Dedifferentiated amniotic fluid mesenchymal stem cell (primary cell): Measurements from ENCODE around the gene ALPP.
"Not testable (repeated sequence)": the region's sequence is repeated elsewhere in the genome, so short reads cannot be mapped to it uniquely, and the experiment has no call there.

Experiments
- DNase-seq: peaks from one replicate; pipeline ENCODE4 v3.0.0-alpha.2; 2016; ENCODE audit errors: extremely low spot score

The ALPP gene

GRCh38 chr2:232406556-232407310 lies 28.2 kb downstream of the ALPP start, which contains the start of gene ALPG:
Gene ALPG (plus strand): TSS chr2:232406844. CDS start chr2:232406895, 51 bp downstream.
- no peak for DNase-seq

GRCh38 chr2:232407428-232408150 lies 29.0 kb downstream of the ALPP start:
- DNase-seq = not testable (repeated sequence)

- DNase-seq = not testable (repeated sequence)
Measured at GRCh38 chr2:232408269-232408668, 29.7 kb downstream of the ALPP start.

GRCh38 chr2:232409617-232410016 lies 31.1 kb downstream of the ALPP start:
- not testable (repeated sequence) for DNase-seq

GRCh38 chr2:232410238-232410900 lies 31.8 kb downstream of the ALPP start:
- DNase-seq = no peak

- DNase-seq = no peak
Measured at GRCh38 chr2:232411901-232412629, 33.5 kb downstream of the ALPP start.

- DNase-seq = no peak
Measured at GRCh38 chr2:232412986-232413385, 34.4 kb downstream of the ALPP start.

- no peak for DNase-seq
Measured at GRCh38 chr2:232415138-232415690, 36.7 kb downstream of the ALPP start.

GRCh38 chr2:232415736-232416520 lies 37.4 kb downstream of the ALPP start:
- DNase-seq = no peak

GRCh38 chr2:232416521-232417470 lies 38.2 kb downstream of the ALPP start:
- no peak for DNase-seq

GRCh38 chr2:232417489-232417888 lies 38.9 kb downstream of the ALPP start:
- no peak for DNase-seq

GRCh38 chr2:232418056-232418455 lies 39.5 kb downstream of the ALPP start:
- no peak for DNase-seq

GRCh38 chr2:232418466-232419244 lies 40.1 kb downstream of the ALPP start:
- no peak for DNase-seq

- no peak for DNase-seq
Measured at GRCh38 chr2:232419245-232420072, 40.9 kb downstream of the ALPP start.

- no peak for DNase-seq
Measured at GRCh38 chr2:232420073-232420454, 41.5 kb downstream of the ALPP start.

- DNase-seq = no peak
Measured at GRCh38 chr2:232420463-232421188, 42.1 kb downstream of the ALPP start.

- DNase-seq = no peak
Measured at GRCh38 chr2:232421189-232421785, 42.7 kb downstream of the ALPP start.
